HG02973 (cell line): ENCODE results near the gene FKBP8.
A peak's percentile ranks its signal among the peaks of the same experiment; 100 is the strongest.

ENCODE experiments used
- ATAC-seq: cut with Tn5 transposase; IDR thresholded peaks from one replicate; pipeline ENCODE4 v1.9.1; 2021; ENCODE audit warnings: moderate library complexity; ENCODE audit not compliant: unreplicated experiment

FKBP8 gene

DNA sequence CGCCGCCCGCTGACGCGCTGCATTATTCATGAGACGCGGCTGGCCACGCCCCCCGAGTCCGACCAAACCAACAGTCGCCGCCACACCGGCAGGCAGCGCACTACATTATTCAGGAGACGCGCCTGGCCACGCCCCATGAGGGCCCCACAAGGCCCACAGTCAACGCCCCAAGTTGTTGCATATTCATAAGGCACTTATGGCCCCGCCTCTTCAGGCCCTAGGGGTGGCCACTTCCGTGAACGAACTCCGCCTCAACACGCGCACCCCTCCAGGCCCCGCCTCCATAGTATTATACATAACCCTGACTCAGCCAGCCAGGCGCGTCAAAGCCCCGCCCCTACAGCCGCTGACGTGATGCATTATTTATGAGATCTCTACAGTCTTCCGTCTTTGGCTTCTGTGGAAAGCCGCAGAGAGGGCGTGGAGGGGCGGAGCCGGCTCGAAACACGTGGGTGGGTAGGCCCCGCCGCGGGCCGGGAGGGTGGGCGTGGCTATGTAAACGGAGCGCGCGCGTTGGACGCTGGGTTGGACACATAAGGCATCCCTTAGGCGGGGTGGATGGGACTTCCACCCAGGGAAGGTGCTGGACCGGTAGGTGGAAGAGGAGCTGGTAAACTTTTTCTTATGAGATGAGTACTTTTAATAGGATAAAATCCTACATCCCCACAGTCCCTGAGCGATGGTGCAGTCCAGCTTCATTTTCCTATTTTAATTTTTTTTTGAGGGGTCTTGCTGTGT lies 21.1 kb downstream of the FKBP8 start:
- peak; percentile 82 for ATAC-seq

DNA sequence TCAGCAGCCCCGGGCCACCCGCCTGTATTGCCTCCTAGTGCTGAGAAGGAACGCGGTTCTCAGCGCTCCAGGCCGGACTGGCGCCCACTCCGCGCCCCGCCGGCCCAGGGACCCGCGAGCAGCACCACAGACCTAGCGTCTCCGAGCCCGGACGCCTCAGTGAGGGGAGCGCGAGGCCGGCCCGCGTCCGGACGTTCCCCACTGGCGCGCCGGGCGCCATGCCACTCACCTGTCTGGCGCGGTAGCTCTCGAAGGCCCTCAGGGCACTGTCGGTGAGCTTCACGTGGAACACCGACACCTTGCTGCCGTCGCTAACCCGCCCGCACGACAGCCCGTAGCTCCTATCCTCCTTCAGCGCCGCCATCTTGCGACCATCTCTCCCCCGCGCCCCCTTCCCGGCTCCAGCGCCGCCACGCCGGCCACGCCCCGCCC lies 21.7 kb downstream of the FKBP8 start, which contains the start of gene ELL:
Gene ELL, minus strand, starts transcription at position 379 of the 432 bp plus-strand sequence. Its CDS starts 15 bp downstream, at position 364.
- peak; percentile 7 for ATAC-seq

DNA sequence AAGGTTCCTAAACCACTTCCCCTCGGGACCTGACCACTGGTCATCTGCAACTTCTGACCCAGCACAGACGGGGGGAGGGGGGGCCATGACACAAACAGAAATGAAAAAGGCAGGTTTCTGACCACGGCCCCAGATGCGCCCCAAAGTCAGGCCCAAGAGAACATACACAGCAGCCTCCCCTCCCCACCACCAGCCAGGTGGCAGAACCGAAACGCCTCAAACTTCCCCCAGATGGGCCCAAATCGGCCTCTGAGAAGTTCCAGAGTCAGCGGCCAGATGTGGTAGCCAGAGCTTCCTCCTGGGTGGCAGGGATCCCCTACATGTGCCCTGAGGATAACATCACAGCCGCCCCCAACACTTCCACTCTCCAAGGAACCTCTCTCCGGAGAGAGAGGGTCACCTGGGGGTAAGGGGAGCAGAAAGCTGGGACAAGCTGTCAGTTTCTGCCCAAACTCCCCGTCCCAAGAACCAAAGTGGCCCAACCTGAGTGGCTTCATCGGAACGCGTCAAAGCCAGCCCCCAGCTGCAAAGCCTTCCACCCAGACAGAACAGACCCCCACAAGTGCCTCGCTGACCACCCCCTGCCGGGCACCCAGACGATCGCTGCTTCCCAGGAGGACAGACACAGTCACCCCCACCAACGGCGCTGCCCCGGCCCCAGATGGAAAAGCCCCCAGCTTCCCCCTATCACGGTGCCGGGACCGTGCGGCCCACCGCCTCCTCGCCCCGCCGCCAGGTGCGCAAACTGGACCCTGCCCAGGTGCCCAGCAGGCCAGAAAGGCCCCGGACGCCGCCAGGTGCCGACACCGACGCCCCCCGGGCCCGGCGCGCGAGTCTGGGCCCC lies 22.3 kb downstream of the FKBP8 start:
- no peak for ATAC-seq

DNA sequence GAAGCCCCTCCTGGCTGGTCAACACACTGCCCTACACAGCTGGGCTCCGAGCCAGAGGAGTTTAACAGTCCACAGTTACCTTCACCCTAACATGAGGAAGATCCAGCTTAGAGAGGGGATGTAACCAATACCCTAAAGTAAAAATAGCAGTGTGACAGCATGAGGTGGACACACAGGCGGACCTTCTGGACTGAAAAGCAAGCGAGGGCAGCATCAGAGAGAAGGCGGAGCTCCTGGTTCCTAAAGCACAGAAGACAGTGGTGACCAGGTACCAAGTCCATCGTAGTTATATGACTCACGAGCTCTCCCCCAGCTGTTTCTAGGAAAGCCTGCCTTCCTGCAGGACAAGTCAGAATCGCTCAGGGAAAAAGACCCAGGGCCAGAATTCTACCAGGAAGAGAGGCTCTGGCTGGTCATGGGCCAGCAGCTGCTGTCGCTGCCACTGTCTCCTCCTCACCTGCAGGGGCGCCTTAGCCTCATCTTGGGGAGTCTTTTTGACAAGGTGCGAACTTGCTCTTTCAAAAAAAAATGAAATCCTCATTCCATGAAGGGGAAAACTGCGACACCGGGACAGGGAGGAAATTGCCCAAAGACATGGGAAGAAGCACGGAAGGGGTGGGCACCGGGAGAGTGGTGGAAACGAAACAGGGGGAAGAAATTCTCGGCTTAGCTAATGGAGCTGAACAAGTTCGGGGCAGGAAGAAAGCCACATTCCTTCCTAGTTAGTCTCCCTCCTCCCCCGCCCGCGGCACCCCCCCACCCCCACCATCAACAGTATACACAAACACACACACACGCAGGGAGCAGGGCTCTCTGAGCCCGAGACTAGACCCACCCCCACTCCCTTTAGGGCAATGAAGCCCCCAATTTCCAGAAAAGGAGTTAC lies 23.2 kb downstream of the FKBP8 start:
- ATAC-seq: no peak

DNA sequence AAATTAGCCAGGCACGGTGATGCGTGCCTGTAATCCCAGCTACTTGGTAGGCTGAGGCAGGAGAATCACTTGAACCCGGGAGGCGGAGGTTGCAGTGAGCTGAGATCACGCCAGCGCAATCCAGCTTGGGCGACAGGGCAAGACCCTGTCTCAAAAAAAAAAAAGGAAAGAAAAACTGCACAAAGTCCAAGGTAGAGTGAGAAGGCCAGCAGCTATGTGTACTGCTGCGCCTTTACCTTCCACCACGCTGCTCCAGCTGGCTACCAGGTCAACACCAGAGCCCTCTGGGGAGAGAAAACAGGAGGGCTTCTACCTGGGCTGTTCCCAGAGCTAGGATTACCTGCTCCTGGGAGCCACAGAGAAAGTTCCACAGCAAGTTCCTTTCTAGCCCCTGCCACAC lies 24.7 kb downstream of the FKBP8 start:
- no peak for ATAC-seq

DNA sequence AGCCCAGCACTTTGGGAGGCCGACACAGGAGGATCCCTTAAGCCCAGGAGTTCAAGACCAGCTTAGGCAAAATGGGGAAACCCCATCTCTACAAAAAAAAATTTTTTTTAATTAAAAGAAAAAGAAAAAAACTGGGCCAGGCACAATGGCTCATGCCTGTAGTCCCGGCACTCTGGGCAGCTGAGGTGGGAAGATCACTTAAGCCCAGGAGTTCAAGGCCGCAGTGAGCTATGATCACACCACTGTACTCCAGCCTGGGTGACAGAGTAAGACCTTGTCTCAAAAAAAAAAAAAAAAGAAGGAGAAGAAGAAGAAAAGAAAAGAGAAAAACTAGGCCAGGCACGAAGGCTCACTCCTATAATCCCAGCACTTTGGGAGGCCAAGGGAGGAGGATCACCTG lies 25.8 kb downstream of the FKBP8 start:
- ATAC-seq: no peak

DNA sequence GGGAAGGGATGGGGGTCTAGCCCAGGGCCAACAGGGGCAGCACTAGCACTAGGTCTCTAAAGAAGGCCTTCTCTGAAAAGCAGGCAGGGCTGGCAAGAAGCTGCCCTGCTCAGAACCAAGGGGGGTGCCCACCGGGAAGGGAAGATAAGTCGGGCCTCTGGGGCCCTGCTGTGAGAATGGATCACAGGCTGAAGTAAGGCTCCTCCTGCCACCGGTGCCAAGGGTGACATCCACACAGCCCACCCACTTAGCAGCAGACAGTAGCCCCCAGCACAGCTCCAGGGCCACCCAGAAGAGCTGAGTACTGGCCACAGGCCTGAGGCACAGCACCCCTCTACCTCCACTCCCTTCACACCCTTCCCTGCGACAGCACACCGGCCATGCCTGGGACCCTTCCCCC lies 27.4 kb downstream of the FKBP8 start:
- ATAC-seq: no peak

DNA sequence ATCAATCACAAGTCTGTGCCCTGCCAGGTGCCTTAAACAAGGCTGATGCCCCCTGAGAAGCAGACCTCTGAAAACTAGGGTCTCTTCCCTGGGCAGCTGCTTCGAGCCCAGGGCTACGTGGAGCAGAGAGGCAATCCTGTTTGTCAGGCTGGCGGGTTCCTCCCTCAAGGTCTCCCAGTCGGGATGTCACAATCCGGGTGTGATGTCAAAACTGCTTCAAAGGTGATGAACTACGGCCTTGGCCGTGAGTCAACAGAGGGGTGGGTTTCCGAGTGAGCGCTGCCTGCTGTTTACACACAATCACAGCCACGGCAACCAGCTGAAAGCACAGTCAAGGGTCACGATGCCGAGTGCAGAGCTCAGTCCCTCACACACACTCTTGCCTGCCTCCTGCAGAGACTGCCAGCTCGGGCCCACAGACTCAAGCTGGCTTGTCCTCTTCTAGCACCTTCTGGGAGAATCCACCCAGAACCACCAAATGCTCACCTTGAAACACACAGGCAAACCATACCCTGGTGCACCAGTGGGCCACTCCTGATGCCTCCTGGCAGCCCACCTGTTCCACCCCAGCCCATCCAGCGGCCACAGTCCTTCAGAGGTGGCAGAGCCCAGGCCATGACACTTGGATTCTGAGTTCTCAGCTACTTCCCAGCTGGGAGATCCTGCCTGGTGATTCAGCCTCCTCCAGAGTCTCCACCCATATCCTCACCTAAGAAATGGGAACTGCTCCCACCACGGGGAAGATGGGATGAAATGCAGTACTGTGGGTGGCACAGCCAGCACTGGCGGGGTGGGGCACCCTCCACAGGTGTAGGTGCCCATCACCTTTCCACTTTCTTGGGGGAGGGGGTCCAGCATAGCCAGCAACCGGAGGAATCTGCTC lies 28.3 kb downstream of the FKBP8 start:
- ATAC-seq: no peak

DNA sequence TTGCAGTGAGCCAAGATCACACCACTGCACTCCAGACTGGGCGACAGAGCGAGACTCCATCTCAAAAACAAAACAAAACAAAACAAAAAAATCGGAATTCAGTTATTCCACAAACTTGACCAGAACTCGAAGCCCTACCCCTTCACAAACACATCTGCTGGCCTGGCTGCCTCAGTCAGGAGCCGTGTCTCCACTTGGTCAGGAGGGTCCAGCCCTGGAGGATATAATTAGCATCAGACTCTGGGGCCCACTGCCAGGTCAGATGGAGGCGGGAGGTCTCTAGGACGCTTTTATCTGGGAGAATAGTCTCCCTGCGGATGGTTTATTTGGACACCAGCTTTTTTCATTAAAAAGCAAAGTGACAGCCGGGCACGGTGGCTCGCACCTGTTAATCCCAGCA lies 29.5 kb downstream of the FKBP8 start:
- ATAC-seq: no peak

DNA sequence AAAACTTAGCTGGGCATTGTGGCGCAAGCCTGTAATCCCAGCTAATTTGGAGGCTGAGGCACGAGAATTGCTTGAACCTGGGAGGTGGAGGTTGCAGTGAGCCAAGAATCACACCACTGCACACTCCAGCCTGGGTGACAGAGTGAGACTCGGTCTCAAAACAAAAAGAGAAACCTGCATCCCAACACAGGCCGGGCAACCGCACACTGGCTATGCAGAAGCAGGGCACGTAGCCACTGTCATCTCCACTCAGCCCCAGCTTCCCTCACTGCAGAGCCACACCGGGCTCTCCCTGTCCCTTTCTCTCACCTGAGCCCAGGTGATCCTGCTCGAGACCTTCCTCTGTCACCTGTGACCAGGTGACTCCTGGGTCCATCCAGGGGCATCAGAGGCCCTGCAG lies 33.2 kb downstream of the FKBP8 start:
- no peak for ATAC-seq

DNA sequence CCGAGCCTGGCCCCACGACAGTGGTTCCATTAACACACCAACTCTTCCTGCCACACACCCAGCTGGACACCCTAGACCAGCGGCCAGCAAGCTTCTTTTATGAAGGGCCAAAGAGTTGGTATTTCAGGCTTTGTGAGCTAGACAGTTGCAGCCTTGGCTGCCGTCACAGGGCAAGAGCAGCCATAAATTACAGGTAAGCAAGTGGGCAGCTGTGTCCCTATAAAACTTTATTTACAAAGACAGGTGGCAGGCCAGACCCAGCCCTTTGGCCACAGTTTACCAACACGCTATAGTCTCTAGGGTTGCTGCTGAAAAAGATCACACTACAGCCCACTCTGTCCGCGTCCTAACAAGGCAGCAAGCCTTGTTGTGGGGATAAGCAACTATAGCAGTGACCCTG lies 34.8 kb downstream of the FKBP8 start:
- ATAC-seq: no peak

DNA sequence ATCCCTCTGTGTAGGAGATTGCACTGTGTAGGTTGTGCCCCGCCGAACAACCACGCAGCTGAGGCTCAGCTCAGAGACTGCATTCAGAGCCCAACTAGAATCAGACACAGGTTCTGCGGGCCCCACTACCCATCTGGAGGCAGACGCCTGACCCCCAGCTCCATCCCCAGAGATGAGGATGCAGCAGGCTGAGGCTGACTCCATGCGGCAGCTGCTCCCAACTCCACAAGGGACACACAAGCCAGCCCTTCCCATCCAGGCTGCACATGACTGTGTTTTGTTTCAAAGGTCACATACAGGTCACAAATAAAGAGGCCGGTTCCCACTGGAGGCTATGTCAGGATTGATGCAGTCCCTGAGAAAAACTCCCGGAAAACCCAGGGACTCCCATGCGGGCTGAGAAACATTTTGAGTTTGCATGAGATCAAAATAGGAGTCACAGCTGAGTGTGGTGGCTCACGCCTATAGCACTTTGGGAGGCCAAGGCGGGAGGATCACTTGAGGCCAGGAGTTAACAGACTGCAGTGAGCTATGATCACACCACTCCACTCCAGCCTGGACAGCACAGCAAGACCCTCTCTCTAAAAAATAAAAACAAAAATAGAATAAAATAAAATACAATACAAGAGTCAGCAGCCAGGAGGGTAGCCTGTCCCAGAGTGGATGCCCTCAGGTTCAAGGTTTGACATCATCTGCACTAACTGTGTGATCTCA lies 35.5 kb downstream of the FKBP8 start:
- no peak for ATAC-seq

DNA sequence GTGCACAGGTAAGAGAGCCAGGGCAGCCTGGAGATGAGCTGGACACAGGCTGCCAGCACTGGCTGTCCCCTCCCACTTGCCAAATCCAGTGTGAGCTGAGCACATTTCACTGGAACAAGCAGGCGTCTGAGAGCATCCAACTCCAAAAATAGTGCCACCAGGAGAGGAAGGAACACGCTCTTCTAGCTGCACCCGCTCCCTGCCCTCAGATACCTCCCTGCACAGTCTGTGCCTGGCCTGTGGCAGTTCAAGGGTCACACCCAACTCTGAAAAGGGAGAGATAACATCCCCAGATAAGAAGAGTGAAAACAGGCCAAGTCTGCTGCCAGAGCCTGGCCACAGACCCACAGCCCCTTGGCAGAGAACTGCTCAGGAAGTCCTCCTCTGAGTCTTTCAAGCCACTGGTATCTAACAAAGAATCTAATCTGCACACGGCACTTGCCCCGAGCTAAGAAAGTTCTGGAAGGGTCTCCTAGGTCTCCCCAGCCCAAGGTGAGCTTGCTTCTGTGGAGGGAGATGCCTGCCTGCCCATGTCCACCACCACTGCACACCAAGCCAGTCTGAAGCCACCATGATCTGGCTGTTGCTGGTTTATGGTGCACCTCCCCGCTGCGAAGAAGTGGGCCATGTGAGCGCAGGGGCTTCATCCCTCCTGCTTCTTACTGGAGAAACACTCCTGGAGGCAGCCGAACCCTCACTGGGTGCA lies 36.2 kb downstream of the FKBP8 start:
- no peak for ATAC-seq

DNA sequence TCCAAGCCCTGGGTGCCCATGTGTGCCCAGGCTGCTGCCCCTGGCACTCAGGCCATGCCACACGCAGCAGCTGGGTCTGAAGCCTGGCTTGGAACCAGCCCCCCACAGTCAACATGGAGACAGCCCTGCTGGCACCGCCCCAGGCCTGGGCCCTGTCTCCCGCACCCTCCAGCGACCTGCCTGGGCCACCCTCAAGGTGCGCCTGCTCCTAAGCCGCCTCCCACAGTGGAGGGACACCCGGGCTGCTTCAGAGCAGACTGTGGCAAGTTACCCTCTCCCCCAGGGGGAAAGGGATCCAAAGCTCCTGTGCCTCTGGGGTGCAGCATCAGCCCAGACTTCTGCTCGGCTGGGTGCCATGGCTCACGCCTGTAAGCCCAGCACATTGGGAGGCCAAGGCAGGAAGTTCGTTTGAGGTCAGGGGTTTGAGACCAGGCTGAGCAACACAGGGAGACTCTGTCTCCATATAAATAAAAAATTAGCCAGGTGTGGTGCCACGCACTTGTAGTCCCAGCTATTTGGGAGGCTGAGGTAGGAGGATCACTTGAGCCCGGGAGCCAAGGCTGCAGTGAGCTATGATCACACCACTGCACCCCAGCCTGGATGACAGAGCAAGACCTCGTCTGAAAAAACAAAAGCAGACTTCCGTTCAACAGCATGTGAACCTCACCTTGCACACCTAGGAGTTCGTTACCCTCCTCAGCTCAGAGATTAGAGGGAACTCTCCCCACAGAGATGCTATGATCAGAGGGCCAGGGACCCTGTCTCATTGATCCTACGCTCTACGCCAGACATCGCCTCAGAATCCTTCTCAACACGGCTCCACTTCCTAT lies 37.1 kb downstream of the FKBP8 start:
- ATAC-seq: no peak

DNA sequence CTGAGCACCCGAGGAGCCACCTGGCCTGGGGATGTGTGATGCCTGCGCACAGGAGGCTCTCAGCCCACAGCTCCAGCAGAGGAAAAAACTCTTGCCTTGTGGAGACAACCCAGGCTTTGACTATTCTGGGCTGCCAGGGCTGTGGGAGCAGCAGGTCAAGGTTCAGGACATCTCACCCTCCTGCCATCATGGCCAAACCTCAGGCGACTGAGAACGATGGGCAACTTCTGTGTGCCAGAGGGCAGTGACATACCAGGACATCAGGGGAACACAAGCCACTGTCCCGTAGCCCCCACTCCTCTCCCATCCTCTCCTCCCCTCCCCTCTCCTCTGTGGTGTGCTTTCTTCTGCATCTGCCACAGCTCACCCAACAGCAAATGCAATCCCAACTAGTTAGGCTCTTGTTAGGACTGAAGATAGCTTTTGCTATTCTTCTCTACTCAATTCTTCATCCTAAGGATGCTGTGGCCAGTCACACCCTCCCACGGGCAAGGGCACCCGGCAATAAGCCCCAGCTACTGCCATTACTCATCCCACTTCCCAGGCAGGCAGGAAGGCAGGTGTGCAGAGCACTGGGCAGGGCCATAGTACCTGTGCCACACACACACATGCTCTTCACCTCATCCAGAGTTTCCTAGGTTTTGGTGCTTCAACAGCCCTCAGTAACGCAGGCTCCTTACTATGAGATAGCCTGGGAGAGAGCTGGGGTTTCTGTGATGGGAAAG lies 38.3 kb downstream of the FKBP8 start:
- no peak for ATAC-seq

DNA sequence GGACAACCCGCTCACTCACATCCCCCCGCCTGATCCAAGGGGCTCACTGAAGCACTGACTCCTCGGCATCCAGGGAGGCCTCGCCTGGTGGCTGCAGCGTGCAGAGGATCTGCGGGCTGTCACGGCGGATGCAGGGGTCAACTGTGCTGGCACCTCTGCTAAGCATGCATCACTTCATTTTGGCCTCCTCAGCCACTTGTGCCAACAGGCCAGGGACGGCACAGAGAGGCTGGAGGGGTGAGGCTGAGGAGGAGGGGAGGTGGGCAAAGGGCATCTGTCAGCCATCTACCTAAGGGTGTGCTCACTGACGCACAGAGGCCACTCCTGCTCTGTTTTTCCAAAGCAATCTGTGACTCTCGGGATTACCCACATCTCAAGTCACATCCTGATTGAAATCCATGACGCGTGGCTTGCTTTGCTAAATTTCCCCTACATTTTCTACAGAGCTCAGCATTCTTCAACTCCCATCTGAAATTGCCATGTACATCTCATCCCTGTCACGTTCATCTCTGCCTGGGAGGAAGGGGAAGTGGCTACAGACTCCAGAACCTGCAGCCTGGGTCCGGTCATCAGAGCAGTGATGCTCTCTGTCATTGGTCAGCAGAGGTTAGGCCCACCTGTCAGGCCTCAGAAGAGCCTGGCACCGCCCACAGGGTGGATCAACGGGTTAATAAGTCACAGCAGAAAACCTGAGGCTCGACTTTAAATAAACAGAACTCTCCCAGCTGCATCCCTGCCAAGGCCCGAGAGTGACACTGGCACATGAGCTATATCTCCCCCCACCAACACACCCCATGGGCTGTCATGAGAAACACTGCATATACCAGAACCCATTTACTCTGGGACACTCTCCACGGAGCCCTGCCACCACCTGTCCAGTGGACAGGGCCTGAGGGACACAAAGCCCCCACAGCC lies 39.1 kb downstream of the FKBP8 start:
- no peak for ATAC-seq
